NCI-H748 (cell line): ENCODE measurements around the gene TIGD1.
A peak's percentile ranks its signal among the peaks of the same experiment; 100 is the strongest.

Experiments
- DNase-seq: peaks from one replicate; lab custom pipeline; 2025; ENCODE audit not compliant: unreplicated experiment; lab: John Stamatoyannopoulos, UW

Gene TIGD1

DNA sequence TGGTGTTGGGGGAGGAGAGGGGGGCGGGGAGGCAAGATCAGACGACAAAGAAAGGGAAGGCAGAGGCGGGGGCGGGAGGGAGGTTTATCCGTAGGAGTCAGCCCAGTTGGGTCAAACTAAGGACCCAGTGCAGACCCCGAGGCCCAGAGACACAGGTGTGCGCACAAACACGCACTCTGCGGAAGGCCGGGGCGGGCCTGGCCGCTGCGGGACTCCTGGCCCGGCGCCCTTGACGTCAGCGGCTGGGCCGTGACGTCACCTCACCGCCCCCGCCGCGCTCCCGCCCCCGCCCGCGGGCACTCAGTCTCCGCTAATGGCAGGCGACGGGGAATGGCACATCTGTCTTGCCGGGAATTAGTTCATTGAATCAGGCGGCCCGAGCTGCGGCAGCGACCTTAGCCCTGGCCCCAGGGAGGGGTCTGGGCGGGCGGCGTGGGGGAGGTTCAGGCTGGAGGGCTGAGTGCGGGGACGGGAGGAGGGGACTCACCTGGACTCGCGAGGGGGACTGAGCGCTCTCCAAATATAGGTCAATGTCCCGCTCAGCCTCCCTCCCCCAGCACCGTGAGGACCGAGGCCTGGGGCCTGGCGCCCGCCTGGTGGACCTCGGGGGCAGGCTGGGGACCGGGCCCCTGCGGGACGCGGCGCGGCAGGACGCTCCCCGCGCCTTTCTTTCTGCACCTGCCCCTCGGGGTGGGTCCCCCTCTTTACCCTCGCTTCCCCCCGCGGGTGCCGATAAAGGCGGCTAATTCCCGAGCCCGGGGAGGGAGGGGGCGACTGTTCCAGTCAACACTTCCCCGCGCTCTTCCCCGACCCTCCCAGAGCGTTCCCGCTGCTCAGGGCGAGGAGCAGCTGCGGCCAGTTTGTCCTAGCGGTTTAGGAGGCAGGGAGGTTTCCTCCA is 47.2 kb downstream of the TIGD1 start:
- DNase-seq = peak; percentile 68

- no peak for DNase-seq
Measured at GRCh38 chr2:232502511-232502910, 47.8 kb downstream of the TIGD1 start.

GRCh38 chr2:232501794-232502390 is 48.5 kb downstream of the TIGD1 start:
- no peak for DNase-seq

DNA sequence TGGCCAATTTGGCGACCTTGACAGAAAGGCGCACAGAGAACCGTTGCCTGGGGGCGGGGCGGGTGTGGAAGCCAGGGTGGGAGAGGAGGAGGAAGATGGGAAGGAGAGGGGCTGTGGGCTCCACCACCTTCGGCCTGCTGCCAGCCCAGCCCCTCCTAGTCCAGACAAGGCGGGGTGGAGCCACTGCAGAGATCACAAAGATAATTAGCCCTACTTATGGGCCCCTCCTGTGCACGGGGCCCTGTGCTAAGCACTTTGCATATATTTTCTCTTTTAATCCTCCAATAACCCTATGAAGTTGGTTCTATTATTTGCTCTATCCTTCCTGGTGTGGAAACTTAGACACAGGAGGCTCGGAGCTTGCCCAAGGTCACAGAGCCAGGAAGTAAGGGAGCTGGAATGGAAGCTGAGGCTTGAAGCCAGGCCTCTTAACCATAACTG is 49.0 kb downstream of the TIGD1 start:
- DNase-seq = peak; percentile 28

DNA sequence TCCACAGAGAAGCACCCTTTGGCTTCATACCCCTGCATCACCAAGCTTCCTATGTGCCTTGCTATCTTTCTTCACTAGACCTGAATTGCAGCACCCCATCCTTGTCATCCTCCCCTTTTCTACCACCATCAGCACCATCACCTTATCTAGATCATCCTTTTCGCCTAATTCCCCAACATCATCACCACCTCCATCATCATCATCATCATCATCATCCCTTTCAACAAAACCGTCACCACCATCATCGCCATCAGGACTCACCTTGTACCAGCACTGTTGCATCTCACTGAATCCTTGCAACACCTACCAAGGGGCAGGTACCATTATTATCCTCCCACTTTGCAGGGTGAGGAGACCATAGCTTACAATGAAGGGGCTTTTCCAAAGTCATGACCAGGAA is 51.9 kb downstream of the TIGD1 start:
- DNase-seq = no peak
